Keratinocyte (primary cell): ENCODE data around the gene DENND2A. TPM values are rescaled to one million over a fixed set of nuclear protein-coding genes. Genes with fewer than 3 reads are reported as not detected.
A peak's percentile ranks its signal among the peaks of the same experiment; 100 is the strongest.

ENCODE experiments used
- DNase-seq: peaks from one replicate; pipeline ENCODE4 v3.0.0-alpha.2; 2011; ENCODE audit warnings: low read depth, missing footprints, low spot score
- FAIRE-seq: peaks from 2 replicates; lab custom pipeline; 2011; peaks lifted over from hg19 to GRCh38; lab: Jason Lieb, UNC
- H2AFZ ChIP-seq: 2 replicates; pipeline ENCODE4 v1.6.0; 2012; ENCODE audit warnings: low read length, control low read depth, inconsistent platforms; ENCODE audit not compliant: control insufficient read depth
- H3K27ac ChIP-seq: 2 replicates; pipeline ENCODE4 v1.5.1; 2011; ENCODE audit warnings: low read length; ENCODE audit not compliant: control insufficient read depth, insufficient read depth
- H3K27me3 ChIP-seq: 3 replicates; pipeline ENCODE4 v1.6.0; 2011; ENCODE audit warnings: low read length; ENCODE audit not compliant: control insufficient read depth, insufficient read depth; ENCODE audit errors: extremely low read depth
- H3K36me3 ChIP-seq, 2 experiments: 2 replicates in 1 of 2; 3 replicates in 1 of 2; pipeline ENCODE4 v1.5.1; 2011; ENCODE audit warnings: low read length in 2 of 2, mild to moderate bottlenecking in 1 of 2; ENCODE audit not compliant: control insufficient read depth in 2 of 2, insufficient read depth in 2 of 2; ENCODE audit errors: extremely low read depth in 1 of 2
- H3K4me1 ChIP-seq: 3 replicates; pipeline ENCODE4 v1.5.1; 2011; ENCODE audit warnings: low read length; ENCODE audit not compliant: control insufficient read depth, insufficient read depth; ENCODE audit errors: extremely low read depth
- H3K4me2 ChIP-seq: 3 replicates; pipeline ENCODE4 v1.6.0; 2011; ENCODE audit warnings: low read depth, low read length; ENCODE audit not compliant: control insufficient read depth, insufficient read depth; ENCODE audit errors: extremely low read depth
- H3K4me3 ChIP-seq, 3 experiments: fragments of 200-600 bp in 1 of 3; sonication (generic) in 1 of 3; 2 replicates in 2 of 3; 3 replicates in 1 of 3; pipeline ENCODE4 v1.5.1; 2011 to 2016; ENCODE audit warnings: low read length in 3 of 3, mild to moderate bottlenecking in 3 of 3, control low read depth in 2 of 3, inconsistent platforms in 1 of 3, low read depth in 1 of 3, mixed read lengths in 1 of 3, mixed run types in 1 of 3, moderate library complexity in 1 of 3; ENCODE audit not compliant: control insufficient read depth in 2 of 3, insufficient read depth in 2 of 3; ENCODE audit errors: extremely low read depth in 1 of 3
- H3K79me2 ChIP-seq: 2 replicates; pipeline ENCODE4 v1.6.0; 2012; ENCODE audit warnings: low read length; ENCODE audit not compliant: control insufficient read depth, insufficient read depth
- H3K9ac ChIP-seq: 3 replicates; pipeline ENCODE4 v1.6.0; 2011; ENCODE audit warnings: low read length; ENCODE audit not compliant: control insufficient read depth, insufficient read depth; ENCODE audit errors: extremely low read depth
- H3K9me1 ChIP-seq: 3 replicates; pipeline ENCODE4 v1.6.0; 2011; ENCODE audit warnings: low read length; ENCODE audit not compliant: control insufficient read depth, insufficient read depth; ENCODE audit errors: extremely low read depth
- H3K9me3 ChIP-seq: 2 replicates; pipeline ENCODE4 v1.5.1; 2012; ENCODE audit warnings: low read depth, low read length; ENCODE audit not compliant: control insufficient read depth
- H4K20me1 ChIP-seq: 3 replicates; pipeline ENCODE4 v1.6.0; 2011; ENCODE audit warnings: low read length; ENCODE audit not compliant: control insufficient read depth, insufficient read depth; ENCODE audit errors: extremely low read depth
- EZH2 ChIP-seq: IDR thresholded peaks from one replicate; pipeline ENCODE4 v1.6.1; 2012; ENCODE audit warnings: inconsistent platforms, mild to moderate bottlenecking, low read length, moderate library complexity
- dilution Hi-C: fragments of 300-500 bp; cut with MboI; formaldehyde crosslinking; loops from one replicate; pipeline ENCODE4 v1.7.0; 2020; ENCODE audit warnings: low sequenced_read_pairs; ENCODE audit not compliant: extremely low pct_ligation_motif_present
- polyA plus RNA-seq, 5 experiments: library from polyadenylated mRNA; depleted of rRNA in 3 of 5; stranded (reverse) in 3 of 5; stranded (forward) in 1 of 5; unstranded in 1 of 5; fragments of >200 nt; gene quantifications; 1 replicate in 1 of 5; 2 replicates in 3 of 5; 3 replicates in 1 of 5; pipeline versions ENCODE4 v1.2.1 to v1.2.3, GENCODE V29; 2011 to 2012; ENCODE audit warnings: missing spikeins in 2 of 5, low read depth in 1 of 5, low replicate concordance in 1 of 5
- TF ChIP-seq, protein P1 (sequence below), 3 experiments: IDR thresholded peaks in 1 of 3; conservative IDR thresholded peaks in 1 of 3; optimal IDR thresholded peaks in 1 of 3; 2 replicates in 2 of 3; 3 replicates in 1 of 3; pipeline versions ENCODE3 to v1.5.1; 2011; ENCODE audit warnings: low read length in 3 of 3, mild to moderate bottlenecking in 3 of 3, moderate library complexity in 2 of 3, control low read depth in 1 of 3, inconsistent platforms in 1 of 3; ENCODE audit not compliant: insufficient read depth in 2 of 3; ENCODE audit errors: extremely low read depth in 1 of 3

The DENND2A gene
- polyA plus RNA-seq, 1 donor (not counting 4 experiments of a cell fraction or from before 2014, with no cell fraction given), result 1.8 TPM

- DNase-seq (no peak), FAIRE-seq (no peak)
- dilution Hi-C loops, result no loop called here
- H3K9me1 ChIP-seq, result no peaks in the 10 kb centered on the region
- H3K27ac ChIP-seq, result no peak overlapping the region
- H3K9ac ChIP-seq, result no peak overlapping the region
- H3K9me3 ChIP-seq, result no peaks in the 10 kb centered on the region
- H3K4me3 ChIP-seq, result no peak overlapping the region
- H2AFZ ChIP-seq, result no peak overlapping the region
- no peaks in the 10 kb centered on the region for H4K20me1 ChIP-seq
- peaks cover 3 to 10% of the 10 kb centered on the region in 2 experiments for H3K36me3 ChIP-seq
- no peaks in the 10 kb centered on the region for H3K27me3 ChIP-seq
- H3K4me2 ChIP-seq, result no peak overlapping the region
- no peaks in the 10 kb centered on the region for H3K79me2 ChIP-seq
- no peak for TF ChIP-seq EZH2
- TF ChIP-seq, protein P1, sequence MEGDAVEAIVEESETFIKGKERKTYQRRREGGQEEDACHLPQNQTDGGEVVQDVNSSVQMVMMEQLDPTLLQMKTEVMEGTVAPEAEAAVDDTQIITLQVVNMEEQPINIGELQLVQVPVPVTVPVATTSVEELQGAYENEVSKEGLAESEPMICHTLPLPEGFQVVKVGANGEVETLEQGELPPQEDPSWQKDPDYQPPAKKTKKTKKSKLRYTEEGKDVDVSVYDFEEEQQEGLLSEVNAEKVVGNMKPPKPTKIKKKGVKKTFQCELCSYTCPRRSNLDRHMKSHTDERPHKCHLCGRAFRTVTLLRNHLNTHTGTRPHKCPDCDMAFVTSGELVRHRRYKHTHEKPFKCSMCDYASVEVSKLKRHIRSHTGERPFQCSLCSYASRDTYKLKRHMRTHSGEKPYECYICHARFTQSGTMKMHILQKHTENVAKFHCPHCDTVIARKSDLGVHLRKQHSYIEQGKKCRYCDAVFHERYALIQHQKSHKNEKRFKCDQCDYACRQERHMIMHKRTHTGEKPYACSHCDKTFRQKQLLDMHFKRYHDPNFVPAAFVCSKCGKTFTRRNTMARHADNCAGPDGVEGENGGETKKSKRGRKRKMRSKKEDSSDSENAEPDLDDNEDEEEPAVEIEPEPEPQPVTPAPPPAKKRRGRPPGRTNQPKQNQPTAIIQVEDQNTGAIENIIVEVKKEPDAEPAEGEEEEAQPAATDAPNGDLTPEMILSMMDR (optimal IDR thresholded peaks at IDR 0.05 in 1 of 3, IDR thresholded peaks at IDR 0.05 in 1 of 3, conservative IDR thresholded peaks at IDR 0.05 in 1 of 3; ENCODE audit: extremely low read depth in 1 of 3, insufficient read depth in 2 of 3, low read length in 3 of 3), result no peak
- H3K4me1 ChIP-seq, result peaks cover 16% of the 10 kb centered on the region
Measured at GRCh38 chr7:140675726-140676125, 35.1 kb upstream of the DENND2A start.

- H3K9me3 ChIP-seq, result no peaks in the 10 kb centered on the region
- H3K36me3 ChIP-seq, result peaks cover 3 to 8% of the 10 kb centered on the region in 2 experiments
- no peak for TF ChIP-seq EZH2
- TF ChIP-seq, protein P1 (optimal IDR thresholded peaks at IDR 0.05 in 1 of 3, IDR thresholded peaks at IDR 0.05 in 1 of 3, conservative IDR thresholded peaks at IDR 0.05 in 1 of 3; ENCODE audit: extremely low read depth in 1 of 3, insufficient read depth in 2 of 3, low read length in 3 of 3), result peak in 2 of 3 experiments; percentile 10 to 54
- dilution Hi-C loops, result no loop called here
- H3K4me2 ChIP-seq, result peak overlapping the region; percentile 3
- peaks cover 16% of the 10 kb centered on the region for H3K4me1 ChIP-seq
- H3K4me3 ChIP-seq, result no peak overlapping the region
- H4K20me1 ChIP-seq, result no peaks in the 10 kb centered on the region
- H3K27ac ChIP-seq, result no peak overlapping the region
- H3K27me3 ChIP-seq, result no peaks in the 10 kb centered on the region
- no peak overlapping the region for H2AFZ ChIP-seq
- H3K9me1 ChIP-seq, result no peaks in the 10 kb centered on the region
- H3K79me2 ChIP-seq, result no peaks in the 10 kb centered on the region
- FAIRE-seq (no peak), DNase-seq (no peak)
- H3K9ac ChIP-seq, result no peak overlapping the region
Measured at GRCh38 chr7:140674899-140675701, 34.5 kb upstream of the DENND2A start.
